ENCODE measurements around the gene AQP2. TPM values are rescaled to one million over a fixed set of nuclear protein-coding genes. Genes with fewer than 3 reads are reported as not detected.
A peak's percentile ranks its signal among the peaks of the same experiment; 100 is the strongest.

AQP2 gene
- total and polyA plus RNA-seq, 2 experiments from 2014 or later, result 0.71 to 1.4 TPM

- Histone ChIP-seq H4K20me1 (ENCODE audit: insufficient read depth, poor library complexity, severe bottlenecking) (no peaks in the 10 kb centered on the region), H3K9me3 (ENCODE audit: low read depth) (no peaks in the 10 kb centered on the region), H3K36me3 (replicated peaks; ENCODE audit: insufficient read depth, low read depth) (no peaks in the 10 kb centered on the region), H2AFZ (no peak overlapping the region), H3K79me2 (no peaks in the 10 kb centered on the region), H3K27ac (no peak overlapping the region), H3K4me1 (ENCODE audit: insufficient read depth) (peaks cover 7% of the 10 kb centered on the region), H3K9me2 (replicated peaks; ENCODE audit: insufficient read depth) (no peaks in the 10 kb centered on the region), H3K4me3 (no peak overlapping the region), H3K27me3 (no peaks in the 10 kb centered on the region), H3K4me2 (no peak overlapping the region)
- DNase-seq (ENCODE audit: low spot score), result peak; percentile 39
- TF ChIP-seq EZH2 (IDR thresholded peaks at IDR 0.05; ENCODE audit: borderline replicate concordance), result no peak
- TF ChIP-seq CTCF (IDR thresholded peaks at IDR 0.05; ENCODE audit: poor library complexity), result no peak
- no peak for TF ChIP-seq EZH2phosphoT487 (IDR thresholded peaks at IDR 0.05; ENCODE audit: low read depth, severe bottlenecking, unreplicated experiment)
- 57% methylated on average over 16 of the region's 16 CpGs for WGBS (ENCODE audit: low lambda C conversion rate, missing lambda C conversion rate)
Measured at GRCh38 chr12:49909826-49910225, 40.7 kb upstream of the AQP2 start.

GRCh38 chr12:49910331-49911212 is 40.0 kb upstream of the AQP2 start:
- Histone ChIP-seq H3K4me3 (no peak overlapping the region), H3K27ac (no peak overlapping the region), H3K9me2 (replicated peaks; ENCODE audit: insufficient read depth) (no peaks in the 10 kb centered on the region), H2AFZ (no peak overlapping the region), H3K4me1 (ENCODE audit: insufficient read depth) (peaks cover 7% of the 10 kb centered on the region), H4K20me1 (ENCODE audit: insufficient read depth, poor library complexity, severe bottlenecking) (no peaks in the 10 kb centered on the region), H3K27me3 (no peaks in the 10 kb centered on the region), H3K9me3 (ENCODE audit: low read depth) (no peaks in the 10 kb centered on the region), H3K79me2 (no peaks in the 10 kb centered on the region), H3K36me3 (replicated peaks; ENCODE audit: insufficient read depth, low read depth) (no peaks in the 10 kb centered on the region), H3K4me2 (no peak overlapping the region)
- DNase-seq (ENCODE audit: low spot score), result no peak
- WGBS (ENCODE audit: low lambda C conversion rate, missing lambda C conversion rate), result 91% methylated on average over 15 of the region's 15 CpGs
- TF ChIP-seq CTCF (IDR thresholded peaks at IDR 0.05; ENCODE audit: poor library complexity) (no peak), EZH2phosphoT487 (IDR thresholded peaks at IDR 0.05; ENCODE audit: low read depth, severe bottlenecking, unreplicated experiment) (no peak), EZH2 (IDR thresholded peaks at IDR 0.05; ENCODE audit: borderline replicate concordance) (no peak)

- TF ChIP-seq CTCF (IDR thresholded peaks at IDR 0.05; ENCODE audit: poor library complexity) (no peak), EZH2phosphoT487 (IDR thresholded peaks at IDR 0.05; ENCODE audit: low read depth, severe bottlenecking, unreplicated experiment) (no peak), EZH2 (IDR thresholded peaks at IDR 0.05; ENCODE audit: borderline replicate concordance) (no peak)
- H2AFZ ChIP-seq, result no peak overlapping the region
- H3K9me3 ChIP-seq (ENCODE audit: low read depth), result no peaks in the 10 kb centered on the region
- no peaks in the 10 kb centered on the region for H3K27me3 ChIP-seq
- DNase-seq (ENCODE audit: low spot score), result no peak
- H3K27ac ChIP-seq, result no peak overlapping the region
- H3K9me2 ChIP-seq (replicated peaks; ENCODE audit: insufficient read depth), result no peaks in the 10 kb centered on the region
- H3K4me1 ChIP-seq (ENCODE audit: insufficient read depth), result peaks cover 7% of the 10 kb centered on the region
- H4K20me1 ChIP-seq (ENCODE audit: insufficient read depth, poor library complexity, severe bottlenecking), result no peaks in the 10 kb centered on the region
- no peaks in the 10 kb centered on the region for H3K79me2 ChIP-seq
- 98% methylated on average over 2 of the region's 2 CpGs for WGBS (ENCODE audit: low lambda C conversion rate, missing lambda C conversion rate)
- no peak overlapping the region for H3K4me2 ChIP-seq
- H3K4me3 ChIP-seq, result no peak overlapping the region
- H3K36me3 ChIP-seq (replicated peaks; ENCODE audit: insufficient read depth, low read depth), result no peaks in the 10 kb centered on the region
Measured at GRCh38 chr12:49911213-49911605, 39.3 kb upstream of the AQP2 start.

Data from hepatocyte (in vitro differentiated cells).